Cerebellar cortex (tissue), 1 donor: ENCODE measurements around the gene IFNGR2.
"Not testable (repeated sequence)": the region's sequence is repeated elsewhere in the genome, so short reads cannot be mapped to it uniquely, and the experiment has no call there.

ENCODE experiments used
- DNase-seq: peaks from one replicate; pipeline ENCODE4 v3.0.0-alpha.2; 2015; ENCODE audit warnings: low spot score

Gene IFNGR2

GRCh38 chr21:33377221-33377920 is 25.8 kb upstream of the IFNGR2 start:
- DNase-seq, result no peak

GRCh38 chr21:33378081-33378480 is 25.1 kb upstream of the IFNGR2 start:
- DNase-seq, result no peak

- DNase-seq, result not testable (repeated sequence)
Measured at GRCh38 chr21:33379934-33380333, 23.3 kb upstream of the IFNGR2 start.

DNA sequence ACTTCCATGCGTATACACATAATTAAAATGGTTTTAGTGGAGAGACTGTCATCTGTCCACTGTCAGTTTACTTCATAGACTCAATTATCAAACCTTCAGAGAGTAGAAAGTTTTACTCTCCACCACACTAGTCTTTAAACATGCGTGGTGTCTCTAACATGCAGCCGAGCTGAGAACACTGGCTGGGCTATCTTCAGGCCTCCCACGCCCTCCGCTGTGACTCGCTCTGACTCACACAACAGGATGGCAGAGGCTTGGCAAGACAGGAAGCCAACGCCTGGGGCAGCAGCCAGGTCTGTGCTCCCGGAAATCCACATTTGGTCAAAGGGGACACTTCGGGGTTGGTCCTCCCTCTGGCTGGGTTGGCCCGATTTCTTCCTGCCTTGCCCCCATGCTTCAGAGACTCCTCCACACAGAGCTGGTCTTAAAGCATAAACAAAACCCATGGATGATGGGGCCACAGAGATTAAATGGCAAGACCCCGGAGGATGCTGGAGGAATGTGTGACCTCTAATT is 22.7 kb upstream of the IFNGR2 start:
- peak; percentile 84 for DNase-seq

DNA sequence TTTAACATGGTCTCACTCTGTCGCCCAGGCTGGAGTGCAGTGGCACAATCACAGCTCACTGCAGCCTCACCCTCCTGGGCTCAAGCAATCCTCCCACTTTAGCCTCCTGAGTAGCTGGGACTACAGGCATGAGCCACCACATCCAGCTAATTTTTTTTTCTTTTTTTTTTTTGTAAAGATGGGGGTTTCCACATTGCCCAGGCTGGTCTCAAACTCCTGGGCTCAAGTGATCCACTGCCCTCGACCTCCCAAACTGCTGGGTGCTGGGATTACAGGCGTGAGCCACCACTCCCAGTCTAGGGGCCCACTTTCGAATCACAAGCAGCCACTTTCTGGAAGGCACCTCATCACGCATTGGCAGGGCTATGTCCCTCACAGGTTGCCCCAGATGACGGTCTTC is 21.8 kb upstream of the IFNGR2 start:
- DNase-seq, result not testable (repeated sequence)

- DNase-seq, result no peak
Measured at GRCh38 chr21:33383056-33383888, 19.9 kb upstream of the IFNGR2 start.

- DNase-seq, result no peak
Measured at GRCh38 chr21:33384841-33385331, 18.3 kb upstream of the IFNGR2 start.

DNA sequence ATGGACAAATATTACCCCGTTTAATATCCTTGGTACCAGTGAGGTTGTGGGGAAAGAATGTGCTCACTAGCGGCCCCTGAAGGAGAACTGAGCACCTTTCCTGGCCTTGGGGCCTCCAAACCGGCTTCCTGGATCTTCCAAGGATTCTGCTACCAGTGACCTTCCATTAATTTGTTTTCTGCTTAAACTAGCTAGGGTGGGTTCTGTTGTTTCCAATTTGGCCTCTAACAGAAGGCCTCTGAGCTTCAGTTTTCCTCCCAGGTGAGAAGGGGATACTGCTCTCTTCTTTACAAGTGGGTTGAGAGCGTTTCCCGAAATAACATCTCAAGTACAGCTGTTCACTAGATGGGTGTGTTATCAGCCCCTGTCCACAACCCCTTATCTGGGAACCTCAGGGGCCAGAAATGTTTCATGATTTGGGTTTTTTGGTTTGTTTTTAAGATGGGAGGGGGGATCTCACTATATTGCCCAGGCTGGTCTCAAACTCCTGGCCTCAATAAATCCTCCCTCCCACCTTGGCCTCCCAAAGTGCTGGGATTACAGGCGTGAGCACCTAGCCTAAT is 16.9 kb upstream of the IFNGR2 start:
- no peak for DNase-seq

- no peak for DNase-seq
Measured at GRCh38 chr21:33387294-33387693, 15.9 kb upstream of the IFNGR2 start.

- no peak for DNase-seq
Measured at GRCh38 chr21:33388188-33388587, 15.0 kb upstream of the IFNGR2 start.

DNA sequence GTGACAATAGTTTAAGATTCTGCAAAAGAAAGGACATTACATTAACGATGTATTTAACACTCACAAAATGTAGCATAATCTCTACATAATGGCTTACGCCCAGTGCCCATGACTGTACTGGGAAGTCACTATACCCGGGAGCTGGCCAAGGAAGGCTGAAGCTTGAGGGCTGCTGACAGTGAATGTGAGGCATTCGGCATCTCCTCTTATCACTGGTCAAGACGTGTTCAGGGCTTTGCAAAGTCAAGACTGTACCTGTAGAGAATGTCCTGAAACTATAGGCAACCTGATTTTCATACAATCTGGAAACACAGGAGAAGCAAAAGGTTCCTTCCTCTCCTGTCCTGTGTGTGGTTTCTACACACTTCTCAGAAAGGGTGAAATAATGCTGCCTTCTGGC is 12.7 kb upstream of the IFNGR2 start:
- no peak for DNase-seq

GRCh38 chr21:33391656-33392055 is 11.6 kb upstream of the IFNGR2 start:
- no peak for DNase-seq

GRCh38 chr21:33392284-33392985 is 10.8 kb upstream of the IFNGR2 start:
- DNase-seq, result no peak

DNA sequence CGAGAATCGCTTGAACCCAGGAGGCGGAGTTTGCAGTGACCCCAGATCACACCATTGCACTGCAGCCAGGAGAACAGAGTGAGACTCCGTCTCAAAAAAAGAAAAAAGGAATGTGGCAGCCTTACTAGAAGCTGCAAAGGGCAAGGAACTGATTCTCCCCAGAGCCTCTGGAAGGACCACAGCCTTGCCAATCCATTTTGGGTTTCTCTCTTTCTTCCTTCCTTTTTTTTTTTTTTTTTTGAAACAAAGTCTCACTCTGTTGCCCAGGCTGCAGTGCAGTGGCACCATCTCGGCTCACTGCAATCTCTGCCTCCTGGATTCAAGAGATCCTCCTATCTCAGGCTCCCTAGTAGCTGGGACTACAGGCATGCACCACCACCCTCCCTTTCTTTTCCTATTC is 9.9 kb upstream of the IFNGR2 start:
- no peak for DNase-seq

DNA sequence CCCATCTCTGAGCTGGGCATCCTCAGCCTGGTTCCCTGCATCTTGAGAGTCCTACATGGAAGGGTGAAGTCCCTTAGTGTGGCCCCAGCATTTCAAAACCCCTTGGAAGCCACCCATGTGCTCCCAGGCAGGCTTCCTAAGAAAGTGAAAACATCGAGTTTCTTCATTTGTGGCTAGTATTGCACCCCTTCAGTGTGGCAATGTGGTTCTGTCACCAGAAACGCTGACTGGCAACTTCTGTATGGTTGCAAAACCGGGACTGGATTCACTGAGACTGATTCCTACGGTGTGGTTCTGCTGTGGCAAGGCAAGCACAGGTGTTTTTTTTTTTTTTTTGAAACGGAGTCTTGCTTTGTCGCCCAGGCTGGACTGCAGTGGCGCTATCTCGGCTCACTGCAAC is 9.0 kb upstream of the IFNGR2 start:
- DNase-seq, result no peak

GRCh38 chr21:33395891-33396331 is 7.3 kb upstream of the IFNGR2 start:
- no peak for DNase-seq

DNA sequence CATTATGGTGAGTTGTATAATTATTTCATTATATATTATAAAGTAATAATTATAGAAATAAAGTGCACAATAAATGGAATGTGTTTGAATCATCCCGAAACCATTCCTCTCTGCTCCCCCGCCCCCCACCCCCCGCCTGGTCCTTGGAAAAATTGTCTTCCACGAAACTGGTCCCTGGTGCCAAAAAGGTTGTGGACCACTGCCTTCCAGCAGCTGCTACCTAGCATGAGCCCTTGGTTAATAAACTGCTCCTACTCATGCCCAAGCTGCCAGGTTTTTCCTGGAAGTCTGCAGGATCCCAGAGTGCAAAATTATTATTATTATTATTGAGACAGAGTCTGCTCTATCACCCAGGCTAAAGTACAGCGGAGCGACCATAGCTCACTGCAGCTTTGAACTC is 6.8 kb upstream of the IFNGR2 start:
- DNase-seq, result no peak

DNA sequence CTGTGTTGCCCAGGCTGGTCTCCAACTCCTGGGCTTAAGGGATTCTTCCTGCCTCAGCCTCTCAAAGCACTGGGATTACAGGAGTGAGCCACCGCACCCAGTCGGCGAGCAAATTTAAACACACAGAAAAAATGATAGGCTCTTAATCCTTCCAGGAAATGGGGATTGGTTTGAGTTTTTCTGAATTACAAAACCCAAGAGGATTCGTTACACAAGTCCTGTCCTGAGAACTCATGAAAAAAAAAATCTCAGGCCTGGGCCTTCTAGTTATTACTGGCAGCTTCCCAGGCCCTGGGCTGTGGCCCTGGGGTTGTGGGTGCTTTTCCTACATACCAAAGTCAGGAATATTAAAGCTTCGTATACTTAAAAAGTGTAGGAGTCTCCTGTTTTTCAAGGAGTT is 6.3 kb upstream of the IFNGR2 start:
- DNase-seq, result no peak

DNA sequence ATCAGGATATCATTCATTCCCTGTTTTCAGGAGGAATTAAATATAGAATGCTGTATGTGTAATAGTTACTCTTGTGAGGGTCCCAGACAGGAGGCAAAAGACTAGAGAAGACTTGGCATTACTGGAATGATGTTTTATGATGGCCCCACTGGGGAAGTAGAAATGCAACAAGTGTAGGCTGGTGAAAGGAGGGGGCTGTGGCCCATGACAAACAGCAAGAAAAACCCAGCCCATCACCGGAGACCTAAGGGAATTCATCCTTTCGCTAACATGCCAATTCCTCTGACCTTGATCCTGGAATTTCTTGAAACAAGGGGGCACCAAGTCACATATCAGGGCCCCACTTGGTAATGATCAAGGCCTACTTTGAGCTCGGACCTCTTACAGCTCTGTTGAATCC is 5.5 kb upstream of the IFNGR2 start:
- no peak for DNase-seq

GRCh38 chr21:33398361-33398760 is 4.9 kb upstream of the IFNGR2 start:
- no peak for DNase-seq

DNA sequence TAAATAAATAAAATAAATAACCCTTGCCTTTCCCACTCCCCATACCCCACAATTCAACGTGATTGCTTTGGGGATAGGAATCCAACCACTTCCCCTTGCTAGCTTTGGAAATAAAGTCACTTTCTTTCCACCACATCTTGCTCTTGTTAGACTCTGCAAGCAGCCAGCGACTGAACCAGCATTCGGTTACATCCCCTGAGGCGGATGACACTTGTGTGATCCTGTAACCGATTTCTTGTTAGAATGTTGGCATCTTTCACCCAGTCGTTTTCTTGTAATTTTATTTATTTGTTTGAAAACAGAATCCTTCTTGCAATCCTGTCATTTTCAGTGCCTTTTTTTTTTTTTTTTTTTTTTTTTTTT is 1.6 kb upstream of the IFNGR2 start:
- DNase-seq, result no peak
